ENCODE measurements around the gene USP49. TPM values are rescaled to one million over a fixed set of nuclear protein-coding genes. Genes with fewer than 3 reads are reported as not detected.

USP49 gene
- total and polyA plus RNA-seq, 10 of the 15 experiments (the other 5 are each of a cell fraction or from before 2014, with no cell fraction given): 1.0 to 7.7 (median 4.3) TPM

DNA sequence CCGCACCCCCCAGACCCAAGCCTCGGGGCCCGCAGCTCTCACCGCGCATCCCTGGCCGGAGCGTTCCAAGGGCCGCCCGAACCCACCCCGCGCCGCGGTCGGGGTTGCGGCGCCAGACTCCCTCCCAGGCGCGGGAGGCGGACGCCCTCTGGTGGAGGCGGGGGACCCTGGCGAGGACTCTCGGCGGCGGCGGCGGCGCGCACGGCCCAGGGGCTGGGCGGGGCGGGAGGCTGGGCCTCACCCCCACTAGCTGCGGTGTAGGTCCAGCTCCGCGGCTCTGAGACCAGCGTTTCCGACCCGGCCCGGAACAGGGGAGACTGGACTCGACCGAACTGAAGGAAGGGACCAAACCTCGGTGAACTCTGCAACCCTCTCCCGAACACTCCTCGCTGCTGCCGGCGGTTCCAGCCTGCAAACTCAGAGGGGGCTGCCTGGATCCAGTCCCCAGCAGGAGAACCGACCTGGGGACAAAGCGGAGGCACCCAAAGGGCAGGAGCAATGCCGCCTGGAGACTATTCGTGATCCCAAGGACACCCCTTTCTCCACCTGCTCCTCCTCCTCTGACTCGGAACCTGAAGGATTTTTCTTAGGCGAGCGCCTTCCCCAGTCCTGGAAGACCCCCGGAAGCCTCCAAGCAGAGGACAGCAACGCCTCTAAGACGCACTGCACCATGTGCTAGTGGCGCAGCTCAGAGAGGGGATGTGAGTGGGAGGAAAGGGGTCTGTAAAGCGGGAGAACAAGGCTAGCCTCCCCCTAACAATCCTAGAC is 108.5 kb downstream of the USP49 start (continued):
- TF ChIP-seq, protein P1, sequence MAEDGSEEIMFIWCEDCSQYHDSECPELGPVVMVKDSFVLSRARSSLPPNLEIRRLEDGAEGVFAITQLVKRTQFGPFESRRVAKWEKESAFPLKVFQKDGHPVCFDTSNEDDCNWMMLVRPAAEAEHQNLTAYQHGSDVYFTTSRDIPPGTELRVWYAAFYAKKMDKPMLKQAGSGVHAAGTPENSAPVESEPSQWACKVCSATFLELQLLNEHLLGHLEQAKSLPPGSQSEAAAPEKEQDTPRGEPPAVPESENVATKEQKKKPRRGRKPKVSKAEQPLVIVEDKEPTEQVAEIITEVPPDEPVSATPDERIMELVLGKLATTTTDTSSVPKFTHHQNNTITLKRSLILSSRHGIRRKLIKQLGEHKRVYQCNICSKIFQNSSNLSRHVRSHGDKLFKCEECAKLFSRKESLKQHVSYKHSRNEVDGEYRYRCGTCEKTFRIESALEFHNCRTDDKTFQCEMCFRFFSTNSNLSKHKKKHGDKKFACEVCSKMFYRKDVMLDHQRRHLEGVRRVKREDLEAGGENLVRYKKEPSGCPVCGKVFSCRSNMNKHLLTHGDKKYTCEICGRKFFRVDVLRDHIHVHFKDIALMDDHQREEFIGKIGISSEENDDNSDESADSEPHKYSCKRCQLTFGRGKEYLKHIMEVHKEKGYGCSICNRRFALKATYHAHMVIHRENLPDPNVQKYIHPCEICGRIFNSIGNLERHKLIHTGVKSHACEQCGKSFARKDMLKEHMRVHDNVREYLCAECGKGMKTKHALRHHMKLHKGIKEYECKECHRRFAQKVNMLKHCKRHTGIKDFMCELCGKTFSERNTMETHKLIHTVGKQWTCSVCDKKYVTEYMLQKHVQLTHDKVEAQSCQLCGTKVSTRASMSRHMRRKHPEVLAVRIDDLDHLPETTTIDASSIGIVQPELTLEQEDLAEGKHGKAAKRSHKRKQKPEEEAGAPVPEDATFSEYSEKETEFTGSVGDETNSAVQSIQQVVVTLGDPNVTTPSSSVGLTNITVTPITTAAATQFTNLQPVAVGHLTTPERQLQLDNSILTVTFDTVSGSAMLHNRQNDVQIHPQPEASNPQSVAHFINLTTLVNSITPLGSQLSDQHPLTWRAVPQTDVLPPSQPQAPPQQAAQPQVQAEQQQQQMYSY (CRISPR knock-in tag; IDR thresholded peaks at IDR 0.05): 0 out of 2 replicates have a peak, but pooled peaks have one; percentile 25
- TF ChIP-seq RFX5 (IDR thresholded peaks at IDR 0.05; ENCODE audit: low read depth, low read length) (no peak), YBX1 (IDR thresholded peaks at IDR 0.05) (no peak), SMAD5 (IDR thresholded peaks at IDR 0.05; ENCODE audit: low read depth) (no peak), KDM1A (IDR thresholded peaks at IDR 0.05; ENCODE audit: borderline replicate concordance) (no peak), SREBF2 (IDR thresholded peaks at IDR 0.05; ENCODE audit: low read length) (no peak), CREB1 (IDR thresholded peaks at IDR 0.05; ENCODE audit: low read depth) (0 out of 2 replicates have a peak, but pooled peaks have one; percentile 19), FOXK2 (IDR thresholded peaks at IDR 0.05) (no peak), IKZF1 (conservative IDR thresholded peaks at IDR 0.05) (peak; percentile 59), EP300 (IDR thresholded peaks at IDR 0.05; ENCODE audit: borderline replicate concordance in 1 of 2, control insufficient read depth in 1 of 2, low read depth in 2 of 2, low read length in 2 of 2) (no peak), SUPT20H (IDR thresholded peaks at IDR 0.05; ENCODE audit: borderline replicate concordance, control insufficient read depth, low read depth, low read length) (no peak), CBX3 (IDR thresholded peaks at IDR 0.05; ENCODE audit: borderline replicate concordance, low read depth) (no peak), MTA3 (IDR thresholded peaks at IDR 0.05; ENCODE audit: borderline replicate concordance, low read length) (no peak), BMI1 (IDR thresholded peaks at IDR 0.05; ENCODE audit: borderline replicate concordance) (no peak), CBFB (IDR thresholded peaks at IDR 0.05; ENCODE audit: low read depth) (no peak), EGR1 (IDR thresholded peaks at IDR 0.05; ENCODE audit: borderline replicate concordance in 1 of 2, low read depth in 2 of 2, low read length in 2 of 2) (peak in 1 of 2 experiments; percentile 41; a peak in 1 of 3 replicates), TAF1 (IDR thresholded peaks at IDR 0.05; ENCODE audit: borderline replicate concordance, low read depth, low read length) (no peak), TBL1XR1 (IDR thresholded peaks at IDR 0.05; ENCODE audit: low read depth, low read length) (no peak), NFIC (IDR thresholded peaks at IDR 0.05; ENCODE audit: low read depth, low read length) (no peak), SPI1 (IDR thresholded peaks at IDR 0.05; ENCODE audit: borderline replicate concordance, insufficient read depth, low read depth, low read length) (no peak)
- TF ChIP-seq, protein P2, sequence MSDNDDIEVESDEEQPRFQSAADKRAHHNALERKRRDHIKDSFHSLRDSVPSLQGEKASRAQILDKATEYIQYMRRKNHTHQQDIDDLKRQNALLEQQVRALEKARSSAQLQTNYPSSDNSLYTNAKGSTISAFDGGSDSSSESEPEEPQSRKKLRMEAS (IDR thresholded peaks at IDR 0.05; ENCODE audit: low read depth, low read length): no peak
- TF ChIP-seq, protein P3, sequence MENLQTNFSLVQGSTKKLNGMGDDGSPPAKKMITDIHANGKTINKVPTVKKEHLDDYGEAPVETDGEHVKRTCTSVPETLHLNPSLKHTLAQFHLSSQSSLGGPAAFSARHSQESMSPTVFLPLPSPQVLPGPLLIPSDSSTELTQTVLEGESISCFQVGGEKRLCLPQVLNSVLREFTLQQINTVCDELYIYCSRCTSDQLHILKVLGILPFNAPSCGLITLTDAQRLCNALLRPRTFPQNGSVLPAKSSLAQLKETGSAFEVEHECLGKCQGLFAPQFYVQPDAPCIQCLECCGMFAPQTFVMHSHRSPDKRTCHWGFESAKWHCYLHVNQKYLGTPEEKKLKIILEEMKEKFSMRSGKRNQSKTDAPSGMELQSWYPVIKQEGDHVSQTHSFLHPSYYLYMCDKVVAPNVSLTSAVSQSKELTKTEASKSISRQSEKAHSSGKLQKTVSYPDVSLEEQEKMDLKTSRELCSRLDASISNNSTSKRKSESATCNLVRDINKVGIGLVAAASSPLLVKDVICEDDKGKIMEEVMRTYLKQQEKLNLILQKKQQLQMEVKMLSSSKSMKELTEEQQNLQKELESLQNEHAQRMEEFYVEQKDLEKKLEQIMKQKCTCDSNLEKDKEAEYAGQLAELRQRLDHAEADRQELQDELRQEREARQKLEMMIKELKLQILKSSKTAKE (IDR thresholded peaks at IDR 0.05; ENCODE audit: low read depth, poor library complexity, severe bottlenecking): no peak
- TF ChIP-seq, protein P4, sequence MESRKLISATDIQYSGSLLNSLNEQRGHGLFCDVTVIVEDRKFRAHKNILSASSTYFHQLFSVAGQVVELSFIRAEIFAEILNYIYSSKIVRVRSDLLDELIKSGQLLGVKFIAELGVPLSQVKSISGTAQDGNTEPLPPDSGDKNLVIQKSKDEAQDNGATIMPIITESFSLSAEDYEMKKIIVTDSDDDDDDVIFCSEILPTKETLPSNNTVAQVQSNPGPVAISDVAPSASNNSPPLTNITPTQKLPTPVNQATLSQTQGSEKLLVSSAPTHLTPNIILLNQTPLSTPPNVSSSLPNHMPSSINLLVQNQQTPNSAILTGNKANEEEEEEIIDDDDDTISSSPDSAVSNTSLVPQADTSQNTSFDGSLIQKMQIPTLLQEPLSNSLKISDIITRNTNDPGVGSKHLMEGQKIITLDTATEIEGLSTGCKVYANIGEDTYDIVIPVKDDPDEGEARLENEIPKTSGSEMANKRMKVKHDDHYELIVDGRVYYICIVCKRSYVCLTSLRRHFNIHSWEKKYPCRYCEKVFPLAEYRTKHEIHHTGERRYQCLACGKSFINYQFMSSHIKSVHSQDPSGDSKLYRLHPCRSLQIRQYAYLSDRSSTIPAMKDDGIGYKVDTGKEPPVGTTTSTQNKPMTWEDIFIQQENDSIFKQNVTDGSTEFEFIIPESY (IDR thresholded peaks at IDR 0.05): no peak

Data from GM12878 (cell line).